KOPT-K1 (cell line): Measurements from ENCODE around the gene PRSS57.

Experiments
- H3K27ac ChIP-seq: fragments of 200-600 bp; sonication (generic); 2 replicates; pipeline ENCODE4 v1.5.1; 2016; ENCODE audit warnings: antibody characterized with exemption, mild to moderate bottlenecking, low read depth, low read length; ENCODE audit not compliant: poor library complexity, severe bottlenecking
- H3K36me3 ChIP-seq: fragments of 200-600 bp; sonication (generic); 2 replicates; pipeline ENCODE4 v1.5.1; 2017; ENCODE audit warnings: antibody characterized with exemption, mild to moderate bottlenecking, low read length, moderate library complexity; ENCODE audit not compliant: insufficient read depth
- H3K9me3 ChIP-seq: fragments of 200-600 bp; sonication (generic); 2 replicates; pipeline ENCODE4 v1.5.1; 2017; ENCODE audit warnings: antibody characterized with exemption, low read length, mild to moderate bottlenecking; ENCODE audit not compliant: insufficient read depth, poor library complexity, severe bottlenecking

Gene PRSS57

DNA sequence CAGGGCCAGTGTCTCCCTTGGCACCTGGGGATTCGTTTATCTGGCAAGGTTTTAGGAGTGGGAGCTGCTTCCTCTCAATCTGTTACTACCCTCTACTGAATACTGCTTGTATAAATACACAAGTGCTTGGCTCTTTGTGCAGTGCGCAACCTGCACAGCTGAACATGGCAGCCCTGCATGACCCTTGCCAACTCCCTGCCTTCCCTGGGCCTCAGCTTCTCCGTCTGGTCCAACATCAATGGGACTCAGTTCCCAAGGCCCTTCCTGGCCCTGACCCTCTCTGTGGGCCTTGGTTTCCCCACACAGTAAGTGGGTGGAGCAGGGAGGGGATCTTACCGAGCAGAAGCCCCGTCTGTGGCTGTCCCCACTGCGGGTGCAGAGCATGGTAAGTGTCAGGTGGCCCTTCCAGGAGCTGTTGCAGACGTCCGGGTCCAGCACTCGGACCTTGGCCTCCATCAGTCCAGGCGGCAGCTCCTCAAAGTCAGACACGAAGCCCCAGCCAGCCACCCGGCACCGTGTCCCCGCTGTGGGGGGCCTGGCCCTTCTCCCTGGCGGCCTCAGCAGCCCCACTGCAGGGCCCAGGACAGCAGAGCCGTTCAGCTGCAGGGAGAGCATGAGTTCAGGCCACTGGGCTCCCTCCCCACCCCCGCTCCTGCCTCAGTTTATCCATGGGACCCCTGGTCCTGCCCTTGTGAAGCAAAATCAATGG, 8.5 kb downstream of the PRSS57 start:
- Histone ChIP-seq H3K36me3 (no peaks in the 10 kb centered on the region), H3K9me3 (no peaks in the 10 kb centered on the region), H3K27ac (no peak overlapping the region)

DNA sequence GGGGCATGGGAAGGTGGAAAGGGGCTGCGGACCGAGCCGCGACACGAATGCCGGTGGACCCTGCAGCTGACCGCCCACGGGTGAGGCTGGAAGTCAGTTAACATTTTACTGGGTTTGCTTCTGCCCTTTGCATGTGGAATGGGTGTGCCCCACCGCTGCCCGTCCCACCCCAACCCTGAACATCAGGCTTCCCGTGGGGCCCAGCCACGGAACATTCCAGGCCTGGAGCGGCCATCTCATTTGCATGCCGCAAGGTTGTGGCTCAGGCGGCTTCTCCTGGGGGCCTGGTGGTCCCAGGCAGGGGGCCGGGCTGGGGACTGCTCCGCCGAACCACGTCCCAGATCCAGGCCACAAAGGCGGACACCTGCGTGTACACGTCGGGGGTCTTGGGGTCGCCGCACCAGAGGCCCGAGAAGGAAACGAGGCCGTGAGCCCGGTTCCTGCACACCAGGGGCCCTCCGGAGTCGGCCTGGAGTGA, 9.8 kb downstream of the PRSS57 start:
- no peak overlapping the region for H3K27ac ChIP-seq
- no peaks in the 10 kb centered on the region for H3K9me3 ChIP-seq
- no peaks in the 10 kb centered on the region for H3K36me3 ChIP-seq

DNA sequence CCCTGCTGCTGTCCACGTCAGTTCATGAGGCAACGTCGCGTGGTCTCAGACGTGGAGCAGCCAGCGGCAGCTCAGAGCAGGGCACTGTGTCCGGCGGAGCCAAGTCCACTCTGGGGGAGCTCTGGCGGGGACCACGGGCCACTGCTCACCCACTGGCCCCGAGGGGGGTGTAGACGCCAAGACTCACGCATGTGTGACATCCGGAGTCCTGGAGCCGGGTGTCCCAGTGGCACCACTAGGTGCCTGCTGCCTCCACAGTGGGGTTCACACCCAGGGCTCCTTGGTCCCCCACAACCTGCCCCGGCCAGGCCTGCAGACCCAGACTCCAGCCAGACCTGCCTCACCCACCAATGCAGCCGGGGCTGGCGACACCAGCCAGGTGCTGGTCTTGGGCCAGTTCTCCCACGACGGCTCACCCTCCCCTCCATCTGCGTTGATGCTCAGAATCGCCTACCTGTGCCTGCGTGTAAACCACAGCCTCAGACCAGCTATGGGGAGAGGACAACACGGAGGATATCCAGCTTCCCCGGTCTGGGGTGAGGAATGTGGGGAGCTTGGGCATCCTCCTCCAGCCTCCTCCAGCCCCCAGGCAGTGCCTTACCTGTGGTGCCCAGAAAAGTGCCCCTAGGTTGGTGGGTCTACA, 12.5 kb downstream of the PRSS57 start:
- Histone ChIP-seq H3K9me3 (no peaks in the 10 kb centered on the region), H3K27ac (no peak overlapping the region), H3K36me3 (no peaks in the 10 kb centered on the region)

DNA sequence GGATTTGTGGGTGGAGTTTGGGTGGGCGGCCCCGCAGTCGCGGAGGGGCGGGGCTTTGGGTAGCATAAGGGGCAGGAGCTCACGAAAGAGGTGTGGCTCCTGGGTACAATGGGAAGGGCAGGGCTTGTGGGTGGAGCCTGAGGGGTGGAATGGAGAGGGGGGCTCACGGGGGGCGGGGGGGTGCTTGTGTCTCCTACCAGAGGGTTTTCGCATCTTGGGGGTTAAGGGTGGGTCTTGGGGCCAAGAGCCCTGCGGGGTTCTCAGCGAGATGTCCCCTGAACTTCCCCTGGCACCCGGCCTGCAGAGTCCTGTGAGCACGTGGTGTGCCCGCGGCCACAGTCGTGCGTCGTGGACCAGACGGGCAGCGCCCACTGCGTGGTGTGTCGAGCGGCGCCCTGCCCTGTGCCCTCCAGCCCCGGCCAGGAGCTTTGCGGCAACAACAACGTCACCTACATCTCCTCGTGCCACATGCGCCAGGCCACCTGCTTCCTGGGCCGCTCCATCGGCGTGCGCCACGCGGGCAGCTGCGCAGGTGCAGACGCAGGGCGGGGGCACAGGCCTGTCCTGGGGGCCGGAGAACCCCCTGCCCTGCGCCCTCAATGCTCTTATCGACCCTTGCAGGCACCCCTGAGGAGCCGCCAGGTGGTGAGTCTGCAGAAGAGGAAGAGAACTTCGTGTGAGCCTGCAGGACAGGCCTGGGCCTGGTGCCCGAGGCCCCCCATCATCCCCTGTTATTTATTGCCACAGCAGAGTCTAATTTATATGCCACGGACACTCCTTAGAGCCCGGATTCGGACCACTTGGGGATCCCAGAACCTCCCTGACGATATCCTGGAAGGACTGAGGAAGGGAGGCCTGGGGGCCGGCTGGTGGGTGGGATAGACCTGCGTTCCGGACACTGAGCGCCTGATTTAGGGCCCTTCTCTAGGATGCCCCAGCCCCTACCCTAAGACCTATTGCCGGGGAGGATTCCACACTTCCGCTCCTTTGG, 13.9 kb downstream of the PRSS57 start:
- Histone ChIP-seq H3K27ac (peak overlapping the region; percentile 76), H3K9me3 (no peaks in the 10 kb centered on the region), H3K36me3 (no peaks in the 10 kb centered on the region)

DNA sequence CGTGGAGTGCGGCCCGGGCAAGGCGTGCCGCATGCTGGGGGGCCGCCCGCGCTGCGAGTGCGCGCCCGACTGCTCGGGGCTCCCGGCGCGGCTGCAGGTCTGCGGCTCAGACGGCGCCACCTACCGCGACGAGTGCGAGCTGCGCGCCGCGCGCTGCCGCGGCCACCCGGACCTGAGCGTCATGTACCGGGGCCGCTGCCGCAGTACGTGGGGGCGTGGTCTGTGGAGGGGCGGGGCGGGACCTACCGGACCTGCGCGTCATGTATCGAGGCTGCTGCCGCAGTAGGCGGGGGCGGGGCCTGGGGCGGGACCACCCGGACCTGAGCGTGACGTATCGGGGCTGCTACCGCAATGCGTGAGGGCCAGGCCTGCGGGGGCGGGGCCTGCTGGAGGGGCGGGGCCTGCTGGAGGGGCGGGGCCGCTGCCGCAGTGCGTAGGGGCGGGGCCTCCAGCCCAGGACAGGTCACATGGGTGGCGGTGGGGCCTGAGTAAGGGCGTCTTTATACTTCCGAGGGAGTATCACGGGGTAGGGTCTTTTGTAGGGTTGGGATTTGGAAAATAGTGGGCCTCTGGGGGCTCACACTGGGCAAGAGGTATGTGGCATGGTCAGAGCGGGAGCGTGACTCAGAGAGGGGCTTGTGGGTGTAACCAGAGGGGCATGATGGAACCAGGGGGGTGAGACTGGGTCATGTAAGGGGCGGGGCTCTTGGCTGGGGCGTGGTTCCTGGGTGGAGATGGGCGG, 14.8 kb downstream of the PRSS57 start:
- H3K27ac ChIP-seq = peak overlapping the region; percentile 91

DNA sequence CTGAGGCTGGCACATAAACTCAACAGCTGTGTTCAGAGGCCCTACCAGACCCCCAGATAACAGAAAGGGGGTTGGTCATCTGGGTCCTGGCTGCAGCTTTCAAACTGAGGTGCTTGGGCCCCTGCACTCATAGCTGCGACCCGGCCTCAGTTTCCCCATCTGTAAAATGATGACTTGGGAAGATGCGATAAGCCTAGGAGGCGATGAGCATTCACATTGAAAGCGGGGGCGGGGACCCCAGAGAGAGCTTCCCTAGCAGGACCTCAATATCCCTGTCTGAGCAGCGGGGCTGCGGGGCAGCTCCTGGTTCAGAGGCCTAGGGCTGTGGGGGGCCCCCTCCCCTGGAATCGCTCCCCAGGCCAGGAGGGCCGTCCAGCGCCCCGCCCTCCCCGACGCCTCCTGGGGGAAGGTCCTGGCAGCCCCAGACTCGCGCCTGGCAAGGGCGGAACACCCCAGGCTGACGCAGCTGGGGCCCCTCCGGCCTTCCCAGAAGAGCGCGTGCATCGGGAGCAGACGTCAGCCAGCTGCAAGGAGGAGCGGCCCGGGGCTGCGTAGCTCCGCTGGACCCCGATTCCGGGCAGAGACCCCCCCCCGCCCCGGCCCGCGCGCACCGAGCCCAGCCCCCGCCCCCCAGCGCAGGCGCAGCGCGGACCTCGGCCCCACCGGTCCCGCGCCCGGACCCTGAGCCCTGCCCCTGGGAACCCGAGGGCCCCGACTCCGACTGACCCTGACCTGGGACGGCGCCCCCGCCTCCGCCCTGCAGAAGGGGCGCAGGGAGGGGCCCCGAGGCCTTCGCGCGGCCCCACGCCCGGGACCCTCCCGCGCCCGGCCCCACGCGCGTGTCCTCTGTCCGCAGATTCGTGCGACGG, 15.6 kb downstream of the PRSS57 start:
- Histone ChIP-seq H3K9me3 (no peaks in the 10 kb centered on the region), H3K36me3 (no peaks in the 10 kb centered on the region), H3K27ac (peak overlapping the region; percentile 91)

More for the DNA sequence above, 14.8 kb downstream of the PRSS57 start:
- Histone ChIP-seq H3K36me3 (no peaks in the 10 kb centered on the region), H3K9me3 (no peaks in the 10 kb centered on the region)

DNA sequence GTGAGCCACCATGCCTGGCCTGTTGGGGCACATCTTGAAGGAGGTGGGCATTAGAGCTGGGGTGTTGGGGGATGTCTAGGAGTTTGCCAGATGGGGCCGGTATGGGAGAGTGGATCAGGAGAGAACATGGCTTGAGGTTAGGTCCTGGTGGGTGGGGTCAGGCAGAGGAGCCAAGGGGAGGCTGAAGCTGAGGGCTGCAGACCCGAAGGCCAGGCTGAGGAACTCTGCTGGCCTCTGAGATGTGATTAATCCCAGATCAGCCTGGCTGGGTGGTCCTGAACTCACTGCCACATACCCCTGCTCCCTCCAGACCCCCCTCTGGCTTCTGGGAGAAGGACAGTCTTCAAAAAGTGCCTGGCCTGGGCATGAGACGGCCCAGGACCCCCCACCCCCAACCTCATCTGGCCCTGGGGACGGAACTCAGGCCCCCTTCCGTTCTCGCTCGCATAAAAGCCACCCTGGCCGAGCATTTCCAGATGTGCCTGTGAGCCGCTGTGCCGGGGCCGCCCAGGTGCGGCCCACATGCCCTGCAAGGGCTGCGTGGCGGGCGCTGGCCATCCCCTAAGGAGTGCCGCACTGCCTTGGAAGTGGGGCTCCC, 16.4 kb downstream of the PRSS57 start:
- Histone ChIP-seq H3K36me3 (no peaks in the 10 kb centered on the region), H3K27ac (no peak overlapping the region), H3K9me3 (no peaks in the 10 kb centered on the region)

DNA sequence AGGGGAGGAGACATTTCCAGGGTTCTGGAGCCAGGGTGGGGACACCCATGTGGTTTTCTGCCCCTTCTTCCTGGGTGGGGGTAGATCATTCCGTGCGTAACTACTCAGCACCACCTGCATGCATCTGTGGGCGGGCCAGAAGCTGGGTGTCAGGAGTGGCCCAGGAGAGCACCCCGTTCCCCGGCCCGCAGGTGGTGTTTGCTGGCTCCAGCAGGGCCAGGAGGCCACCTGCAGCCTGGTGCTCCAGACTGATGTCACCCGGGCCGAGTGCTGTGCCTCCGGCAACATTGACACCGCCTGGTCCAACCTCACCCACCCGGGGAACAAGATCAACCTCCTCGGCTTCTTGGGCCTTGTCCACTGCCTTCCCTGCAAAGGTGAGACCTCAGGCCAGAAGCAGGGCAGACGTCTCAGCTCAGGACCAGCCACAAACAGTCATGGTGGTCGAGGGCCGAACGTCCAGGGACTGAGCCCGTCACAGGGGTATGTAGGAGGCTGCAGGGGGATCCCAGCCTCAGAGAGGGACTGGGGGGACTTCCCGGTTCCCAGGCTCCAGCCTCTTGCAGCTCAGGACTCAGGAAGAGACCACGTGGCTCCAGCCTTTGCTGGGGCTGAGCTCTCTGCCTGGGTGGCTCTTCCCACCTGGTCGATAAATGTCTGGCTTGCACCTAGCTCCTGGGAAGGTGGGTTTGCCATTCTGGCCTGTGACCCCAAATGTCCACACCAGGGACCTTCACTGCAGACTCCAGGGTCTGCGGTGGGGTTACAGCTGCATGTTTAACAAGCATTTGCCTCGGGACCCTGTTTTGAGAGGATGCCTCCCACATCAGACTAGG, 17.4 kb downstream of the PRSS57 start:
- no peak overlapping the region for H3K27ac ChIP-seq
- H3K9me3 ChIP-seq = no peaks in the 10 kb centered on the region
- no peaks in the 10 kb centered on the region for H3K36me3 ChIP-seq

DNA sequence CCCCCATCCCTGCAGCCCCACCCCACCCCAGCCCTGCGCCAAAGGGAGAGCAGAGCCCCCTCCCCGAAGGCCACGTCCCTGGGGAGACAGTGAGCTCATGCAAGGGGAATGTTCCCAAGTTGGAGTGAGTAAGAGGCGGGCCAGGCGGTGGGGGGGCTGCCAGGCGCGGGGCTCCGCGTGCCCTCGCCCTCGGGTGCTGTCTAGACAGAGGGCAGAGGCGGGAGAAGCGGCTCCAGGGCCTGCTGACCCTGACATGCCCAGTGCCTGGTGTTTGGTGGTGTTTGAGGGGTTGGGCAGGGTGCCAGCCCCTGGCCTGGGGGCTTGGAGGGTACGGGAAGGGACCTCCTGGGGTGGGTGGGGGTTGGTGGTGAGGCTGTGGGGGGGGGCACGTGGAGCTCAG, 18.1 kb downstream of the PRSS57 start:
- Histone ChIP-seq H3K9me3 (no peaks in the 10 kb centered on the region), H3K27ac (no peak overlapping the region), H3K36me3 (no peaks in the 10 kb centered on the region)

DNA sequence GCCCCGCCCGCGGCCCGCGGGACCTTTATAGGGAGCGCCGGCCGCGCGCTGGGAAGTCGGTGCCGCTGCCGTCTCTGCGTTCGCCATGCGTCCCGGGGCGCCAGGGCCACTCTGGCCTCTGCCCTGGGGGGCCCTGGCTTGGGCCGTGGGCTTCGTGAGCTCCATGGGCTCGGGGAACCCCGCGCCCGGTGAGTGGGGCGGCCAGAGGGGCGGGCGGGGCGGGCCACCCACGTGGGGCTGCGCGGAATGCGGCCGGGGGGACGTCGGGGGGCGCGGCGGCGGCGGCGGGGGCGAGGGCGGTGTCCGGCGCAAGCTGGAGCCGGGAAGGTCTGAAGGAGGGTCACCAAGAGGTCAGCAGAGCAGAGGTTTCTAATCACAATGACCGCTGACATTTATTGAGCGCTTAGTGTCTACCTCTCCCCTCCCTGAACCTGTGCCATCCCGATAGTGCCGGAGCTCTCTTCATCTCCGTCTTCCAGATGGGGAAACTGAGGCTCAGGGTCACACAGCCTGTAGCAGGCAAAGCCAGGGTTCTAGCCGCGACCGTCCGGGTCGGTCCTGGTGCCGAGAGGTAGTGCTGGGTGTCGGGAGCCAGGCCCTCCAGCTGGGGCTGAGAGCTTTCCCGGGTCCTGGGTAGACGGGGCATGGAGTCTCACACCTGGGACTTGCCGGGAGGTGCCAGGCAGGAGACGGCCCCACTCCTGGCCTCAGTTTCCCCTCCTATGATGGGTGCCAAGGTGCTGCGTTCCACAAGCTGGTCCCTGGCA, 18.7 kb downstream of the PRSS57 start, which contains the start of gene FSTL3:
TSS of gene FSTL3 (plus strand) at position 54 of the 767 bp plus-strand sequence. CDS start at position 86, 32 bp downstream.
- no peak within 1 kb of the TSS for H3K27ac ChIP-seq

DNA sequence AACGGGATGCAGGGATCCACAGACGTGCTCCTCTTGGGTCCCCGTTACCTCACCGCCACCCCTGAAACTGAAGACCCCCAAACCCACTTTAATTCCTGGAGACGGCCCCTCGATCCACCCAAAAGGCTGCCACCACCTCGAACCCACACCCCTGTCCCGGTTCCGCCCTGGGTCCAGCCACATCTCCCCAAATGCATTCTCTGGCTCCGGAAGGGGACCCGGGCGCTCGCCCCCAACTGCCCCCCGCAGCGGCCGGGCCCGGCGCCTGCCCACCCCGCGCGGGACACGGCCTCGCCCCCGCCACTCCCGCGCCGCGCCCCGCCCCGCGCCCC, 19.3 kb downstream of the PRSS57 start:
- Histone ChIP-seq H3K27ac (no peak overlapping the region), H3K9me3 (no peaks in the 10 kb centered on the region), H3K36me3 (no peaks in the 10 kb centered on the region)

More for the DNA sequence above, 18.7 kb downstream of the PRSS57 start, which contains the start of gene FSTL3:
- H3K9me3 ChIP-seq = no peaks in the 10 kb centered on the region
- no peaks in the 10 kb centered on the region for H3K36me3 ChIP-seq
